AG04449 (cell line): ENCODE measurements around the gene PPP4R4.
"Not testable (repeated sequence)": the region's sequence is repeated elsewhere in the genome, so short reads cannot be mapped to it uniquely, and the experiment has no call there.

Source experiments
- CTCF ChIA-PET: fragments of 350-600 bp; formaldehyde crosslinking; extraction: SDS; loops from one replicate; lab custom pipeline; 2021; ENCODE audit warnings: antibody characterized with exemption; lab: Yijun Ruan, JAX
- POLR2A ChIA-PET: fragments of 400-600, 350-600 bp; formaldehyde crosslinking; extraction: SDS; loops from one replicate; lab custom pipeline; 2020; ENCODE audit warnings: antibody characterized with exemption, inconsistent platforms; lab: Yijun Ruan, JAX
- DNase-seq: peaks from one replicate; pipeline ENCODE4 v3.0.0-alpha.2; 2010; ENCODE audit warnings: low read depth, low spot score
- H3K4me3 ChIP-seq: 2 replicates; pipeline ENCODE4 v1.5.1; 2011; ENCODE audit warnings: low read depth, mild to moderate bottlenecking, control low read depth, low read length
- CTCF ChIP-seq: IDR thresholded peaks from one replicate; pipeline ENCODE4 v1.5.1; 2011; ENCODE audit warnings: mild to moderate bottlenecking, moderate library complexity, low read length, control low read depth, inconsistent platforms; ENCODE audit not compliant: insufficient read depth; ENCODE audit errors: missing control alignments

The PPP4R4 gene

DNA sequence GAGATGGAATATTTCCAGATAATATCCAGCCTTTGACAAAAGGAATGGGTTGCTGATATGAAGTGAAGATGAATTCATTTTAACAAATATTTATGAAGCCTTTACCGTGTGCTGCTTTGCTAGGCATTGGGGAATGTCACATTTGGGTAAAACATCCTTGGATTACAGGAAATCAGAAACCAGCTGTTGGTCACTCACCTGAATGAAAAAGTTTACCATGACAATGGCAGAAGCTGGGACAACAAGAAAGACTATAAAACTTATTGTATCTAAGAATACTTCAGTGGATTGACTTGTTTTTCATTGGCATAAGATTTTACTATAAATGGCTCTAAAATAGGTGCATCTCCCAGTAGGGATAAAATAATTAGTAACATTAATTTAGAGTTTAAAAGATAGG is 19.7 kb downstream of the PPP4R4 start:
- ChIA-PET CTCF (interaction anchor here (1.3 to 2.4 kb wide), 3 partner anchors 11 to 157 kb away, joined by 5 to 12 read pairs (median 6); no protein-coding TSS in a partner anchor), POLR2A (no interaction called here)
- no peak for DNase-seq
- TF ChIP-seq CTCF = no peak
- no peak overlapping the region for H3K4me3 ChIP-seq

DNA sequence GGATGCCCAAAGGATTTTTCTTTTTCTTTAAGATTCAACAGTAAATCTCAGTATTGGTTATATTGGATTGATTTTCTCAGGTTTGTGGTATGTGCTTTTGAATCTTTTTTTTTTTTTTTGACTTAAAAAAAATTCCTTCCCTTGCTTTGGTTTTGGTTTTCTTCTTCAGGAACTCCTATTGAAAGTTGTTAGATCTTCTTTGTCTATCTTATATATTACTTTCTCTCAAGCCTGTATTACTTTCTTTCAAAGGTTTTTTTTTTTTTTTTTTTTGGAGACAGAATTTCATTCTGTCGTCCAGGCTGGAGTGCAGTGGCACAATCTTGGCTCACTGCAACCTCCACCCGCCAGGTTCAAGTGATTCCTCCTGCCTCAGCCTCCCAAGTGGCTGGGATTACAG is 21.9 kb downstream of the PPP4R4 start:
- ChIA-PET POLR2A (no interaction called here), CTCF (interaction anchor here (2.4 to 3.1 kb wide), 2 partner anchors 15 kb away, joined by 12 to 21 read pairs; no protein-coding TSS in a partner anchor)
- DNase-seq = no peak
- no peak for TF ChIP-seq CTCF
- H3K4me3 ChIP-seq = no peak overlapping the region

- DNase-seq = no peak
- no peak overlapping the region for H3K4me3 ChIP-seq
- ChIA-PET CTCF (interaction anchor here (1.1 kb wide), 1 partner anchor 24 kb away, joined by 3 read pairs; no protein-coding TSS in a partner anchor), POLR2A (no interaction called here)
- no peak for TF ChIP-seq CTCF
Measured at GRCh38 chr14:94203473-94204210, 29.5 kb downstream of the PPP4R4 start.

DNA sequence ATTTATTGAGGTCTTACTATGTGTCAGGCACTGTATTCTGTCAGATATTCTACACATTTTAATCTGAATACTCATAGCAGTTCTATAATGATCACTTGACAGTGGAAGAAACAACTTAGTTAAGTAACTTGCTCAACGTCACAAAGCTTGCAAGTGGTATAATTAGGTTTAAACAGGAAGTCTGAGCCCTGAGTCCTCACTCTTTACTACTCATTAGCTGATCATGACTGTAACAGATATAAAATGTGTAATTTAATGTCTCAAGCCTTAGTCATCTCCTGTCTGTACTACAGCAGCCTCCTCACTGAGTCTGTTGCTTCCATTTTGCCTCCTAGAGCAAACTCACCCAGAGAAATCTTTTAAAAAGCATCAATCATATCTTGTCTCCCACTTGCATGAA is 38.9 kb downstream of the PPP4R4 start:
- no peak overlapping the region for H3K4me3 ChIP-seq
- CTCF ChIA-PET = interaction anchor here (1.3 to 2.0 kb wide), 2 partner anchors 31 to 177 kb away, joined by 3 to 5 read pairs; no protein-coding TSS in a partner anchor
- no peak for TF ChIP-seq CTCF
- POLR2A ChIA-PET = no interaction called here
- DNase-seq = peak; percentile 75

- CTCF ChIA-PET = interaction anchor here (1.3 to 2.0 kb wide), 2 partner anchors 32 to 178 kb away, joined by 3 to 5 read pairs; no protein-coding TSS in a partner anchor
- POLR2A ChIA-PET = no interaction called here
- TF ChIP-seq CTCF = no peak
- no peak for DNase-seq
- no peak overlapping the region for H3K4me3 ChIP-seq
Measured at GRCh38 chr14:94213741-94214140, 39.6 kb downstream of the PPP4R4 start.

DNA sequence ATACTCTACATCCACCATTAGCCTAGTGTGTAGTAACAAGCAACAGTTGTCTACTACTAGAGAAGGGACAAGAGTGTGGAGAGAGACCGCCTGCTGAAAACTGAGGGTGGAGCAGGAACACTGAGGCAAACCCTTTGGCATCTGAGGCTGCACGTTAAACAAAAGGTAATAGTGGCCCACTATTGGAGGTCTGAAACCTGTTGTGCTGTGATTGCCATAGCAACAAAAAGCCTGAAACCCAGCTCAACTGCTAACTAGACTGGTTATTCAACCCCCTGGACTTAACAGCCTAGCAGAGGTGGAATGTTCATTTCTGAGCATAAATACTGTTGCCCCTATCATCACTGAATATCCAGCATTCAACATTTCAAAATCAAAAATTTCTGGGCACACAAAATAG is 43.0 kb downstream of the PPP4R4 start:
- no peak overlapping the region for H3K4me3 ChIP-seq
- ChIA-PET CTCF (no interaction called here), POLR2A (no interaction called here)
- TF ChIP-seq CTCF = no peak
- DNase-seq = no peak

GRCh38 chr14:94218198-94218886 is 44.2 kb downstream of the PPP4R4 start:
- POLR2A ChIA-PET, CTCF ChIA-PET, DNase-seq, H3K4me3 ChIP-seq: not testable (repeated sequence)
